ENCODE data around the gene APCDD1L. TPM values are rescaled to one million over a fixed set of nuclear protein-coding genes. Genes with fewer than 3 reads are reported as not detected.
A peak's percentile ranks its signal among the peaks of the same experiment; 100 is the strongest.

APCDD1L gene
- total and polyA plus RNA-seq, 7 donors: 0.22 to 1.9 (median 0.84) TPM; not detected in 1

- WGBS, 2 donors: 84 to 87% methylated on average over 6 of the region's 6 CpGs
- peaks cover 0 to 23% (median 18%) of the 10 kb centered on the region in 4 donors for H3K4me1 ChIP-seq
- TF ChIP-seq CTCF (IDR thresholded peaks at IDR 0.05): no peak
- no peak for TF ChIP-seq POLR2A (IDR thresholded peaks at IDR 0.05)
- no peak for TF ChIP-seq POLR2AphosphoS5 (IDR thresholded peaks at IDR 0.05)
- TF ChIP-seq EP300 (IDR thresholded peaks at IDR 0.05): no peak
- no peaks in the 10 kb centered on the region for H3K27me3 ChIP-seq
- no peaks in the 10 kb centered on the region for H3K36me3 ChIP-seq
- no peak overlapping the region for H3K4me3 ChIP-seq
- DNase-seq: peak; percentile 18
- H3K27ac ChIP-seq: no peak overlapping the region
- intact Hi-C loops (cut with DNase I): no loop called here
- H3K9me3 ChIP-seq: no peaks in the 10 kb centered on the region
Measured at GRCh38 chr20:58556961-58557360, 41.8 kb upstream of the APCDD1L start.

- peaks cover 0 to 25% (median 20%) of the 10 kb centered on the region in 4 donors for H3K4me1 ChIP-seq
- WGBS, 2 donors: 63 to 74% methylated on average over 3 of the region's 3 CpGs
- H3K27me3 ChIP-seq: no peaks in the 10 kb centered on the region
- intact Hi-C loops (cut with DNase I): no loop called here
- no peak overlapping the region for H3K27ac ChIP-seq
- DNase-seq: peak; percentile 37
- H3K9me3 ChIP-seq: no peaks in the 10 kb centered on the region
- TF ChIP-seq POLR2A (IDR thresholded peaks at IDR 0.05) (no peak), CTCF (IDR thresholded peaks at IDR 0.05) (no peak), EP300 (IDR thresholded peaks at IDR 0.05) (no peak), POLR2AphosphoS5 (IDR thresholded peaks at IDR 0.05) (no peak)
- no peak overlapping the region for H3K4me3 ChIP-seq
- H3K36me3 ChIP-seq: no peaks in the 10 kb centered on the region
Measured at GRCh38 chr20:58555078-58555765, 40.0 kb upstream of the APCDD1L start.

- intact Hi-C loops (cut with DNase I): no loop called here
- WGBS, 2 donors: 89 to 94% methylated on average over 3 of the region's 3 CpGs
Measured at GRCh38 chr20:58554541-58554940, 39.3 kb upstream of the APCDD1L start.

GRCh38 chr20:58553841-58554240 lies 38.6 kb upstream of the APCDD1L start:
- H3K4me3 ChIP-seq: no peak overlapping the region
- DNase-seq: peak; percentile 71
- no peaks in the 10 kb centered on the region for H3K36me3 ChIP-seq
- H3K9me3 ChIP-seq: no peaks in the 10 kb centered on the region
- WGBS, 2 donors: 66 to 77% methylated on average over 9 of the region's 9 CpGs
- intact Hi-C loops (cut with DNase I): no loop called here
- H3K4me1 ChIP-seq: peaks cover 0 to 30% (median 21%) of the 10 kb centered on the region in 4 donors
- H3K27me3 ChIP-seq: no peaks in the 10 kb centered on the region
- H3K27ac ChIP-seq: peak overlapping the region in 3 of 4 donors; percentile 7 to 63 (median 58)
- peak in 1 of 4 donors; percentile 14 for TF ChIP-seq POLR2AphosphoS5 (IDR thresholded peaks at IDR 0.05)
- TF ChIP-seq EP300 (IDR thresholded peaks at IDR 0.05): no peak
- TF ChIP-seq POLR2A (IDR thresholded peaks at IDR 0.05): no peak
- TF ChIP-seq CTCF (IDR thresholded peaks at IDR 0.05): no peak

More at GRCh38 chr20:58554541-58554940, 39.3 kb upstream of the APCDD1L start:
- Histone ChIP-seq H3K36me3 (no peaks in the 10 kb centered on the region), H3K27ac (peak overlapping the region in 2 of 4 donors; percentile 58 to 63), H3K4me3 (no peak overlapping the region), H3K9me3 (no peaks in the 10 kb centered on the region), H3K27me3 (no peaks in the 10 kb centered on the region), H3K4me1 (peaks cover 0 to 30% (median 21%) of the 10 kb centered on the region in 4 donors)
- peak; percentile 36 for DNase-seq
- TF ChIP-seq POLR2AphosphoS5 (IDR thresholded peaks at IDR 0.05) (no peak), CTCF (IDR thresholded peaks at IDR 0.05) (no peak), POLR2A (IDR thresholded peaks at IDR 0.05) (no peak), EP300 (IDR thresholded peaks at IDR 0.05) (no peak)

Data from sigmoid colon (tissue), 7 donors.